Heart right ventricle (tissue), 16 donors: Measurements from ENCODE around the gene C3orf33. TPM values are rescaled to one million over a fixed set of nuclear protein-coding genes. Genes with fewer than 3 reads are reported as not detected.

Experiments used
- ATAC-seq, 8 donors: fragments of 200-7000 bp; cut with Tn5 transposase; one replicate each; pipeline ENCODE4 v1.9.1; 2020; ENCODE audit warnings: mild to moderate bottlenecking in 8 of 8, moderate library complexity in 8 of 8, moderate number of reproducible peaks in 1 of 8
- DNase-seq, 2 donors: peaks; one replicate each; pipeline ENCODE4 v3.0.0-alpha.2; 2020
- H3K27ac ChIP-seq, 10 donors: fragments of 200-600 bp; sonication (generic) in 2 of 10; one replicate each; pipeline versions ENCODE4 v1.5.0 to v1.8.0; 2020 to 2022; ENCODE audit warnings: mild to moderate bottlenecking in 3 of 10
- H3K27me3 ChIP-seq, 7 donors: fragments of 200-600 bp; one replicate each; pipeline ENCODE4 v1.8.0; 2021 to 2022; ENCODE audit warnings: mild to moderate bottlenecking in 2 of 7
- H3K36me3 ChIP-seq, 9 donors: fragments of 200-600 bp; sonication (generic) in 1 of 9; one replicate each; pipeline versions ENCODE4 v1.5.0 to v1.8.0; 2020 to 2022; ENCODE audit warnings: mild to moderate bottlenecking in 2 of 9
- H3K4me1 ChIP-seq, 9 donors: fragments of 200-600 bp; sonication (generic) in 1 of 9; one replicate each; pipeline versions ENCODE4 v1.5.0 to v1.8.0; 2020 to 2022; ENCODE audit warnings: mild to moderate bottlenecking in 4 of 9
- H3K4me3 ChIP-seq, 10 donors: fragments of 200-600 bp; sonication (generic) in 2 of 10; one replicate each; pipeline versions ENCODE4 v1.5.0 to v1.8.0; 2020 to 2022; ENCODE audit warnings: mild to moderate bottlenecking in 7 of 10, moderate library complexity in 2 of 10
- H3K9me3 ChIP-seq, 11 donors: fragments of 200-600 bp in 10 of 11; sonication (generic) in 2 of 11; one replicate each; pipeline versions ENCODE4 v1.5.0 to v1.8.0; 2013 to 2022; ENCODE audit warnings: mild to moderate bottlenecking in 2 of 11, control low read depth in 1 of 11, moderate library complexity in 1 of 11
- CTCF ChIP-seq, 9 donors: fragments of 200-600 bp; sonication (generic) in 2 of 9; IDR thresholded peaks; one replicate each; pipeline versions ENCODE4 v1.5.0 to v1.8.0; 2021 to 2022; ENCODE audit warnings: antibody characterized with exemption in 9 of 9, mild to moderate bottlenecking in 5 of 9, moderate library complexity in 1 of 9
- whole genome bisulfite sequencing, 2 donors: extraction: QIAGEN DNeasy Blood & Tissue Kit; methylation state at CpG; one replicate each; pipeline ENCODE4 v1.1.7; 2013; ENCODE audit warnings: inconsistent platforms in 1 of 2; 5-methylcytosine and 5-hydroxymethylcytosine counted together
- intact Hi-C, 10 donors: fragments of 100-400 bp; cut with DNase I; formaldehyde crosslinking; loops; one replicate each; pipeline versions ENCODE4 v1.11.1 to v1.14.2; 2022
- polyA plus RNA-seq, 2 donors: library from polyadenylated mRNA; stranded (reverse); fragments of 200-250 nt; gene quantifications; one replicate each; pipeline ENCODE4 v1.2.3, GENCODE V29; 2013
- total RNA-seq, 10 donors: library from RNA; stranded (reverse); fragmentation: NEBNext Ultra II Directional in 3 of 10; extraction: Animal tissue kit (Norgen Biotek cat#: 25700) in 3 of 10; gene quantifications; one replicate each; pipeline versions ENCODE4 v1.2.1 to v1.2.4, GENCODE V29; 2021 to 2023
- donor health status: Arrhythmogenic right ventricular cardiomyopathy.
- donor health status: ischemic (EF 13 %, LVEDD 7.1; RV severe dilation, severe dysfunction).
- donor health status: healthy with polysubstance abuse.
- donor health status: DM: no; HTN: yes; CAD: no.
- donor health status: DM: no; HTN: no; CAD: no.
- donor health status: ischemic (EF 25% LVEDD 6.9; RV normal size, moderate dysfunction).
- donor health status: ischemic (EF 25% LVEDD 5.7; RV mildly dilated, moderate dysfunction).
- donor health status: healthy.
- donor health status: DM: yes; HTN: yes; CAD: no.
- donor health status: Ischemic cardiomyopathy.
- donor health status: ischemic (EF 35%, LVEDD 5.7; RV mildly dilated, moderate dysfunction).
- donor health status: nonischemic (EF 11% LVEDD 7.7; RV severe dilation, severe dysfunction).
- donor health status: DM: yes; HTN: yes; CAD: no.
- donor health status: PGD.
- donor health status: ischemic (EF 29% LVEDD 5.4; RV normal size, mild dysfunction).
- donor health status: nonischemic (EF 23%, LVEDD 6.1; RV moderate dilation, normal function).

C3orf33 gene
- total and polyA plus RNA-seq, 12 donors = 2.3 to 8.5 (median 5.8) TPM

GRCh38 chr3:155746703-155747102 lies 59.4 kb downstream of the C3orf33 start:
- DNase-seq (no peak), ATAC-seq (no peak)
- no peaks in the 10 kb centered on the region for H3K9me3 ChIP-seq
- no peak overlapping the region for H3K27ac ChIP-seq
- TF ChIP-seq CTCF (IDR thresholded peaks at IDR 0.05) = no peak
- peaks cover 0 to 32% (median 15%) of the 10 kb centered on the region in 9 donors for H3K4me1 ChIP-seq
- H3K36me3 ChIP-seq = no peaks in the 10 kb centered on the region
- intact Hi-C loops = loop anchor here in 3 of 10 donors (10.0 kb wide), 3 partner anchors 108 to 128 kb away; partner anchors contain the start of genes GMPS (in 1 of the 3) and SLC33A1 (in 1 of the 3)
- H3K4me3 ChIP-seq = no peak overlapping the region
- WGBS, 2 donors = 79 to 83% methylated on average over 1 of the region's 1 CpG
- H3K27me3 ChIP-seq = peaks cover 0 to 64% (median 26%) of the 10 kb centered on the region in 7 donors

- no peak for TF ChIP-seq CTCF (IDR thresholded peaks at IDR 0.05)
- Histone ChIP-seq H3K9me3 (no peaks in the 10 kb centered on the region), H3K4me3 (peak overlapping the region in 8 of 10 donors; percentile 60 to 75 (median 68)), H3K36me3 (no peaks in the 10 kb centered on the region), H3K27me3 (peaks cover 0 to 70% (median 32%) of the 10 kb centered on the region in 7 donors), H3K4me1 (peaks cover 0 to 32% (median 15%) of the 10 kb centered on the region in 9 donors), H3K27ac (no peak overlapping the region)
- intact Hi-C loops = loop anchor here in 3 of 10 donors (10.0 kb wide), 3 partner anchors 109 to 129 kb away; partner anchors contain the start of genes GMPS (in 1 of the 3) and SLC33A1 (in 1 of the 3)
- DNase-seq (no peak), ATAC-seq (peak in 5 of 8 donors; percentile 30 to 50 (median 43))
- WGBS, 2 donors = 18 to 23% methylated on average over 19 of the region's 19 CpGs
Measured at GRCh38 chr3:155745795-155746550, 60.1 kb downstream of the C3orf33 start.

GRCh38 chr3:155744626-155745324 lies 61.3 kb downstream of the C3orf33 start, which contains the start of gene PLCH1:
PLCH1 (minus strand) TSS chr3:155745071; CDS start chr3:155704224, 40,847 bp downstream.
- Histone ChIP-seq H3K9me3 (no peaks in the 10 kb centered on the region), H3K27ac (no peak within 1 kb of the TSS)
- no peak for TF ChIP-seq CTCF (IDR thresholded peaks at IDR 0.05)

More at GRCh38 chr3:155744626-155745324, 61.3 kb downstream of the C3orf33 start, which contains the start of gene PLCH1:
- intact Hi-C loops = loop anchor here in 3 of 10 donors (10.0 kb wide), 3 partner anchors 110 to 130 kb away; partner anchors contain the start of genes GMPS (in 1 of the 3) and SLC33A1 (in 1 of the 3)
- WGBS, 2 donors = 0 to 1% methylated on average over 33 of the region's 33 CpGs
- ATAC-seq = peak; percentile 86 to 96 (median 92)
- Histone ChIP-seq H3K4me3 (peak within 1 kb of the TSS; percentile 41 to 75 (median 67)), H3K36me3 (no peaks in the 10 kb centered on the region), H3K27me3 (peaks cover 0 to 72% (median 39%) of the 10 kb centered on the region in 7 donors), H3K4me1 (peaks cover 0 to 32% (median 15%) of the 10 kb centered on the region in 9 donors)
- DNase-seq = peak; percentile 50 to 56
